NCI-H1092 treated with DMSO at 0.1 percent for 48 hours (cell line): ENCODE results near the gene PALM.
"Not testable (repeated sequence)": the region's sequence is repeated elsewhere in the genome, so short reads cannot be mapped to it uniquely, and the experiment has no call there.

Source experiments
- DNase-seq: peaks from one replicate; lab custom pipeline; 2025; lab: John Stamatoyannopoulos, UW

The PALM gene

GRCh38 chr19:732148-733069 is 23.7 kb downstream of the PALM start:
- no peak for DNase-seq

- DNase-seq, result no peak
Observed at GRCh38 chr19:734716-735115, 26.0 kb downstream of the PALM start.

GRCh38 chr19:736125-736524 is 27.4 kb downstream of the PALM start:
- DNase-seq, result no peak

GRCh38 chr19:737591-738093 is 28.9 kb downstream of the PALM start:
- peak; percentile 14 for DNase-seq

GRCh38 chr19:738509-739128 is 29.9 kb downstream of the PALM start:
- DNase-seq, result no peak

- DNase-seq, result peak; percentile 49
Observed at GRCh38 chr19:739998-740715, 31.4 kb downstream of the PALM start.

DNA sequence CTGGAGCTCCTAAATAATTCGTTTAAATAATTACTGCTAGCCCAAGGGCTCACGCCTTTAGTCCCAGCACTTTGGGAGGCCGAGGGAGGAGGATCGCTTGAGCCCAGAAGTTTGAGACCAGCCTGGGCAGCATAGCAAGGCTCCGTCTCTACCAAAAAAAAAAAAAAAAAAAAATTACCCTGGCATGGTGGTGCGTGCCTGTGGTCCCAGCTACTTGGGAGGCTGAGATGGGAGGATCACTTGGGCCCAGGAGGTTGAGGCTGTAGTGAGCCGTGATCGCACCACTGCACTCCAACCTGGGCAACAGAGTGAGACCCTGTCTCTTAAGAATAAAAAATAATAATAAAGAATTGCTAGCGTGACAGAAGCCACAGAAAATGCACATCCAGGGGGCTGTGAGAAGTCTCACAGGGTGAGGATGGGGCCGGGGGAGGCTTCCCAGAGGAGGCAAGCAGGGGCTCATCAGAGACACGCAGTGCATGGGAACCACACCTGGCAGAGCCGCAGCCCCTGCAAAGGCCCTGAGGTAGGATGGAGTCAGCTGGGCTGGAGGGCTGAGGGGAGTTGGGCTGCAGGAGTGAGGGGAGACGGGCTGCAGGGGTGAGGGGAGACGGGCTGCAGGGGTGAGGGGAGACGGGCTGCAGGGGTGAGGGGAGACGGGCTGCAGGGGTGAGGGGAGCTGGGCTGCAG is 32.2 kb downstream of the PALM start:
- not testable (repeated sequence) for DNase-seq

DNA sequence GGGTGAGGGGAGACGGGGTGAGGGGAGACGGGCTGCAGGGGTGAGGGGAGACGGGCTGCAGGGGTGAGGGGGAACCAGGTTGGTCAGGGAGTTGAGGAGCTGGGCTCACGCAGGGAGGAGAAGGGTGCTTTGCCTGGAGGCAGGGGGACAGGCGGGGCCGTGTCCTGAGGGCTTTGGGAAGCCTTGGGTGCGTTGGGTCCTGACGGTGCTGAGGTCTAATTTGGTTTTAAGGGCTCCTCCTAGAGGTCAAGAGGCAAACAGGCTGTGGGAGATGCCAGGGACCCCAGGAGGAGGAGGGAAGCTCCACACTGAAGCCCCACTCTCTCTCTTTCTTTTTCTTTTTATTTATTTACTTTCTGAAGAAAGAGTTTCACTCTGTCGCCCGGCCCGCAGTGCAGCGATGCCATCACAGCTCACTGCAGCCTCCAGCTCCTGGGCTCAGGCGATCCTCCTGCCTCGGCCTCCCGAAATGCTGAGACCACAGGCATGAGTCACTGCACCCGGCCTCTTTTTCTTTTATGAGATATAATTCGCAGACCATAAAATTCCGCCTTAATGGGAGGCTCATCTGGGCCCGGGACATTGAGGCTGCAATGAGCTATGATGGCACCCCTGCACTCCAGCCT is 32.9 kb downstream of the PALM start:
- peak; percentile 30 for DNase-seq

DNA sequence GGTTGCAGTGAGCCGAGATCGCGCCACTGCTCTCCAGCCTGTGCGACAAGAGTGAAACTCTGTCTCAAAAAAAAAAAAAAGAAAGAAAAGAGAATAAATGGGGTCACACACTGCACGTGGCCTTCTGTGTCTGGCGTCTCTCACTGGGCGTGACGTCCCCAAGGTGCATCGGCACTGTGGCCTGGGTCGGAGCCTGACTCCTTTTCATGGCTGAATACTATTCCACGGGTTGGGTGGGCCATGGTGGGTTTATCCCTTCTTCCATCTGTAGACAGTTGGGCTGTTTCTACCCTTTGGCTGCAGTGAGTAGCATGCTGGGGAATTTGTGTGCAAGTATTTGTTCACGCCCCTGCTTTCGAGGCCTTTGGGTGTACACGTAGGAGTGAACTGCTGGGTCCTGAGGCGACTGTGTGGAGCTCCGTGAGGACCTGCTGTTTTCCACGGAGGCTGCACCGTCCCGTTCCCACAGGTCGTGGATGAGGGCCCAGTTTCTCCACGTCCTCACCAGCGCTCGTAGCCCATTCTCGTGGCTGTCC is 33.9 kb downstream of the PALM start:
- DNase-seq, result no peak

- no peak for DNase-seq
Observed at GRCh38 chr19:743168-743687, 34.5 kb downstream of the PALM start.

- DNase-seq, result not testable (repeated sequence)
Observed at GRCh38 chr19:745138-745537, 36.4 kb downstream of the PALM start.

GRCh38 chr19:746208-746819 is 37.6 kb downstream of the PALM start:
- no peak for DNase-seq

DNA sequence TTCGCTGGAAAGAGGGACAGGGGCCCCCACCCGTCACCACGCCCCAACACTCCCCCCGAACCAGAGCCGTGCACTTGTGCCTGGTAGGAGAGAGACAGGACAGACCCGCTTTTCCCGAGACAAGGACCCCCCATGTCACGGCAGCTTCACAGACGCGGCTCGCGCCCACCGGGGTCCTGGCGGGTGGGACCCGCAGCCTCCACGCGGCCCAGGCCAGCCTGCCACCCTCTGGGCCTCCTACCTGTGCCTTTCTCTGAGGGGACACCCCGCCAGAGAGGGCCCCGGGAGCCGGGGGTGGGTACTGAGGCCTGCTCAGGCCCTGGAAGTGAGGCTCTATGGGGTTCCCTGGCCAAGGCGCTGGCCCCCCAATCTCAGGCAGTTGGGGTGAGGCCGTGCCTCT is 38.2 kb downstream of the PALM start:
- DNase-seq, result no peak

DNA sequence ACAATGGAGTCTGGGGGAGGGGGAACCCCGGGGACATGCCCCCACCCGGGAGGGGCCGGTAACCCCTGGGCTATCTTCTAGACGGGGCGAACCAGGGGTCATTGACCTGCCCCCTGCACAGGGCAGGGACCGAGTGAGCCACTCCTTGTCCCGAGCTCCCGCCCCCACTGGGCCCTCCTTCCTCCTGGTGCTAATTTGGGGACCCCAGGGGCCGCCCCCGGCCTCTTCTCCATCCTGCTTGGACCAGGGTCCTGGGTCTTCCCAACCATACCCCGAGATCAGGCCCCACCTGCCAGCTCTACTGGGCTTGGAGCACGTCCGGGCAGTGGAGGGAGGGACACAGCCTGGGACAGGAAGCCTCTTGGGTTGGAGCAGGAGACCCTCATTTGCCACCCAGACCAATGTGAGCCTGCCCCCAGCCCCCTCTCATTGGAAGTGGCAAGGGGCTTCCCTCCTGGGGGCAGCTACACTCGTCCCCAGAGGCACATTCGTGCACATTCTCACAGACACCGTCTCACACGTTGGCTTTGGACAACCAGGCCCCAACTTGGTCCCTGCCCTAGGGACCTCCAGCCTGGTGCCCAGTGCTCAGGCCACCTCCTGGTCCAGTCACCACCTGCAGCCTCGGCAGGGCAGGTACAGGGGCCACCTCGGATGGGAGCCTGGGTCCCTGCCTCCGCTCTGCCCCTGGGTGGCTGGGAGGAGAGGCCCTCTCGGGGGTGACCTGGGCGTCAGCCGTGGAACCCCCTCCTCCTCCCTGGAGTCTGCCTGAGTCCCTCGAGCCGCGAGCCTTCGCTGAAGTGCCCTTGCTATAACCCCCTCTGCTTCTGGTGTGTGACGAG is 38.9 kb downstream of the PALM start:
- no peak for DNase-seq

GRCh38 chr19:748274-748598 is 39.5 kb downstream of the PALM start:
- no peak for DNase-seq

DNA sequence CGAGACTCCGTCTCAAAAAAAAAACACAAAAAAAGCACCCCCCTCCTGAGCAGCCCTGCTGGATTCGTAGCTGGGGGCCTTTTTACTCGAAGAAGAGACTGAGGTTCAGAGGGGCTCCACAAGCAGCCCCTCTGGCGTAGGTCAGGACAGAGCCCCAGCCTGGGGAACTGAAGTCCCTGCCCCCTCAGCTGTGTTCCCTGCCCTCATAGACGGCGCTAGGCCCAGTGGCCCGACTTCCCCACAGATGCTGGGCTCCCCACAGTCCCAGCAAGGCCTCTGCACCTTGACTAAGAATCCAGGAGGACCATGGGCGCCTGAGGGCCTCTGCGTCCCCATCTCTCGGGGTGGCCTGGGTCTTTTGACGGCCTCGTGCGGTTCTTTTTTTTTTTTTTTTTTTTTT is 41.1 kb downstream of the PALM start:
- DNase-seq, result no peak

DNA sequence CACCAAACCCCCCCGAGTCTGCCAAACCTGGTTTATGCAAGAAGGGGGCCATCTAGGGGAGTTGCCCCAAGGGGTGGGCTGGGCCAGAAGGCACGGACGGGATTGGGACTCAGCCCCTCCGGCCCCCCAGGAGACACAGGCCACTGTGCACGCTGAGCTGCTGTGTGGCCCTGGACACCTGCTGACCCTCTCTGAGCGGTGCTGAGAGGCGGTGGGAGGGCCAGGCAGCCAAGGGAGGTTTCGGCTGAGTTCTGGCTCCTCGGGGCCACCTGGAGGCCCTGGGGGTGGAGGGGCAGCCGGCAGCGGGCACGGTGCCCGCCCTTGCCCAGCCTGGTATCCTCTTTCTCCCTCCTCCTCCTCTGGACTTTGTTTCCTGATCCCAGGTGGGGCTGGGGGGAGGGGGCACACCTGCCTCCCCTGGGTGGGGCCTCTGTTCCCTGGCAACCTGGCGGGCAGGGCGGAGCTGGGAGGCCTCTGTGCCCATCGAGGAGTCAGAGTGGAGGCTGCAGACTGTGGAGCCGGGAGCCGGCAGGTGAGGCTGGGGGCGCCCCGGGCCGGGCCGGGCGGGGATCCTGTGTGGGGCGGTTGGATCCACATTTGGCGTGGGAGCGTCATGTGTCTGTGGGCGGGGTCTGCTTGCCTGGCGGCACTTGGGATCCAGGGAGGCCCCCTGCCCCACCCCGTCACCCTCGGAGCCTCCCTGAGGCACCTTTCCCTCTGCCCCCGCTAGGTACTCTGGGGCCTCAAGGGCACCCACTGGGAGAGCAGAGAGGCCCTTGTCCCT is 42.1 kb downstream of the PALM start, which contains the start of gene MISP:
MISP (plus strand) TSS at position 473 of the 784 bp plus-strand sequence. CDS start 5,835 bp downstream, outside the sequence.
- no peak for DNase-seq

- DNase-seq, result no peak
Observed at GRCh38 chr19:751501-752341, 43.0 kb downstream of the PALM start.
